Esophagus squamous epithelium (tissue), 5 donors: ENCODE measurements around the gene C22orf15. TPM values are rescaled to one million over a fixed set of nuclear protein-coding genes. Genes with fewer than 3 reads are reported as not detected.
A peak's percentile ranks its signal among the peaks of the same experiment; 100 is the strongest.

Experiments
- DNase-seq: peaks from one replicate; lab custom pipeline; 2025; lab: John Stamatoyannopoulos, UW
- H3K27ac ChIP-seq, 4 donors: fragments of 200-600 bp; sonication (generic); one replicate each; pipeline ENCODE4 v1.5.1; 2016 to 2019; ENCODE audit warnings: mild to moderate bottlenecking in 1 of 4
- H3K27me3 ChIP-seq, 4 donors: fragments of 200-600 bp; sonication (generic); 1 replicate in 3 of 4; 2 replicates in 1 of 4; pipeline versions ENCODE4 v1.5.1 to v1.6.0; 2017 to 2021; ENCODE audit warnings: antibody characterized with exemption in 1 of 4
- H3K36me3 ChIP-seq, 3 donors: fragments of 200-600 bp; sonication (generic); one replicate each; pipeline ENCODE4 v1.5.1; 2016 to 2019
- H3K4me1 ChIP-seq, 3 donors: fragments of 200-600 bp; sonication (generic); one replicate each; pipeline ENCODE4 v1.5.1; 2017 to 2019
- H3K4me3 ChIP-seq, 4 donors: fragments of 200-600 bp; sonication (generic); 1 replicate in 3 of 4; 2 replicates in 1 of 4; pipeline ENCODE4 v1.5.1; 2016 to 2019; ENCODE audit warnings: mild to moderate bottlenecking in 2 of 4, moderate library complexity in 1 of 4
- H3K9me3 ChIP-seq, 3 donors: fragments of 200-600 bp; sonication (generic); one replicate each; pipeline ENCODE4 v1.5.1; 2016 to 2019
- CTCF ChIP-seq, 6 experiments: fragments of 450-650 bp in 4 of 6; fragments of 200-600 bp in 2 of 6; sonication (generic) in 2 of 6; IDR thresholded peaks; one replicate each; pipeline ENCODE4 v1.5.1; 2016 to 2019; ENCODE audit warnings: antibody characterized with exemption in 6 of 6, mild to moderate bottlenecking in 4 of 6, moderate library complexity in 4 of 6
- POLR2A ChIP-seq, 4 donors: fragments of 450-650 bp; IDR thresholded peaks; one replicate each; pipeline ENCODE4 v1.6.1; 2017; ENCODE audit warnings: antibody characterized with exemption in 4 of 4, mild to moderate bottlenecking in 4 of 4, moderate library complexity in 3 of 4
- WGBS, 2 donors: methylation state at CpG; one replicate each; pipeline ENCODE4 v1.1.5; 2018; 5-methylcytosine and 5-hydroxymethylcytosine counted together
- intact Hi-C: fragments of 100-400 bp; cut with DNase I; formaldehyde crosslinking; loops from one replicate; pipeline ENCODE4 v1.15.0; 2022
- total RNA-seq, 4 donors: library from RNA; depleted of rRNA; stranded (reverse); fragments of >200 nt; gene quantifications; one replicate each; pipeline ENCODE4 v1.1.0, GENCODE V29; 2016
- donor health status: DM: yes; HTN: yes; CAD: no.

The C22orf15 gene
- total RNA-seq, 4 donors from 2014 or later, result not detected

- no peak for TF ChIP-seq CTCF (IDR thresholded peaks at IDR 0.05)
- no peak for TF ChIP-seq POLR2A (IDR thresholded peaks at IDR 0.05)
- no peak overlapping the region for H3K4me3 ChIP-seq
- WGBS, 2 donors, result 93 to 94% methylated on average over 13 to 15 of the region's 18 CpGs
- H3K27ac ChIP-seq, result no peak overlapping the region
- no peaks in the 10 kb centered on the region for H3K27me3 ChIP-seq
- no peak for DNase-seq
- peaks cover 42 to 97% (median 58%) of the 10 kb centered on the region in 3 donors for H3K36me3 ChIP-seq
- no peaks in the 10 kb centered on the region for H3K4me1 ChIP-seq
- intact Hi-C loops, result no loop called here
- H3K9me3 ChIP-seq, result no peaks in the 10 kb centered on the region
These were observed 37.8 kb downstream of the C22orf15 start for GRCh38 chr22:23800297-23801237.

GRCh38 chr22:23801238-23801821 is 38.5 kb downstream of the C22orf15 start:
- DNase-seq, result no peak
- H3K27me3 ChIP-seq, result no peaks in the 10 kb centered on the region
- no peak overlapping the region for H3K4me3 ChIP-seq
- no peak for TF ChIP-seq POLR2A (IDR thresholded peaks at IDR 0.05)
- TF ChIP-seq CTCF (IDR thresholded peaks at IDR 0.05), result no peak
- no peaks in the 10 kb centered on the region for H3K9me3 ChIP-seq
- 87 to 89% methylated on average over 6 to 9 of the region's 11 CpGs for WGBS, 2 donors
- peaks cover 39 to 97% (median 59%) of the 10 kb centered on the region in 3 donors for H3K36me3 ChIP-seq
- intact Hi-C loops, result no loop called here
- no peak overlapping the region for H3K27ac ChIP-seq
- H3K4me1 ChIP-seq, result no peaks in the 10 kb centered on the region

- Histone ChIP-seq H3K36me3 (peaks cover 34 to 97% (median 56%) of the 10 kb centered on the region in 3 donors), H3K27me3 (no peaks in the 10 kb centered on the region), H3K4me1 (no peaks in the 10 kb centered on the region), H3K27ac (no peak overlapping the region), H3K9me3 (no peaks in the 10 kb centered on the region), H3K4me3 (no peak overlapping the region)
- DNase-seq, result no peak
- 88 to 92% methylated on average over 6 to 8 of the region's 8 CpGs for whole genome bisulfite sequencing, 2 donors
- intact Hi-C loops, result no loop called here
- TF ChIP-seq CTCF (IDR thresholded peaks at IDR 0.05) (no peak), POLR2A (IDR thresholded peaks at IDR 0.05) (no peak)
These were observed 39.1 kb downstream of the C22orf15 start for GRCh38 chr22:23801886-23802377.

- Histone ChIP-seq H3K27me3 (no peaks in the 10 kb centered on the region), H3K4me1 (no peaks in the 10 kb centered on the region), H3K4me3 (peak overlapping the region in 1 of 4 donors; percentile 8), H3K9me3 (no peaks in the 10 kb centered on the region), H3K27ac (no peak overlapping the region), H3K36me3 (peaks cover 28 to 99% (median 56%) of the 10 kb centered on the region in 3 donors)
- 75% methylated on average over 8 to 12 of the region's 21 CpGs for WGBS, 2 donors
- TF ChIP-seq CTCF (IDR thresholded peaks at IDR 0.05), result no peak
- TF ChIP-seq POLR2A (IDR thresholded peaks at IDR 0.05), result no peak
- intact Hi-C loops, result no loop called here
- DNase-seq, result no peak
These were observed 40.4 kb downstream of the C22orf15 start for GRCh38 chr22:23803001-23803819.
